OCI-LY3 (cell line): ENCODE measurements around the gene TRIO.

Source experiments
- H2AFZ ChIP-seq: fragments of 200-600, 300-600 bp; shearing (Covaris generic); 2 replicates; pipeline ENCODE4 v1.6.0; 2014; ENCODE audit warnings: antibody characterized with exemption, low read depth, low read length
- H3K27ac ChIP-seq: fragments of 200-600, 300-600 bp; sonication (generic); 2 replicates; pipeline ENCODE4 v1.5.1; 2014; ENCODE audit warnings: mild to moderate bottlenecking, low read length, moderate library complexity, mixed read lengths
- H3K27me3 ChIP-seq: fragments of 200-600, 300-600 bp; sonication (generic); 2 replicates; pipeline ENCODE4 v1.6.1; 2014; ENCODE audit warnings: low read depth, low read length, mixed read lengths
- H3K36me3 ChIP-seq: fragments of 200-600, 300-600 bp; sonication (generic); replicated peaks from 2 replicates; pipeline ENCODE3; 2014; ENCODE audit warnings: low read depth, low read length, mixed read lengths
- H3K4me1 ChIP-seq: fragments of 300-600, 200-600 bp; sonication (generic); 2 replicates; pipeline ENCODE4 v1.6.1; 2014; ENCODE audit warnings: low read length, mixed read lengths
- H3K4me2 ChIP-seq: fragments of 200-600, 300-600 bp; sonication (generic); 2 replicates; pipeline ENCODE4 v1.6.1; 2014; ENCODE audit warnings: low read length, mixed read lengths
- H3K4me3 ChIP-seq: fragments of 300-600, 200-600 bp; sonication (generic); 2 replicates; pipeline ENCODE4 v1.5.1; 2014; ENCODE audit warnings: antibody characterized with exemption, mild to moderate bottlenecking, low read length, moderate library complexity
- H3K79me2 ChIP-seq: fragments of 300-600, 200-600 bp; shearing (Covaris generic); 2 replicates; pipeline ENCODE4 v1.6.1; 2014; ENCODE audit warnings: mild to moderate bottlenecking, low read length, mixed read lengths
- H3K9ac ChIP-seq: fragments of 300-600, 200-600 bp; shearing (Covaris generic); 2 replicates; pipeline ENCODE4 v1.6.0; 2014; ENCODE audit warnings: mild to moderate bottlenecking, low read length, moderate library complexity
- H3K9me3 ChIP-seq: fragments of 200-600, 300-600 bp; shearing (Covaris generic); 2 replicates; pipeline ENCODE4 v1.6.1; 2014; ENCODE audit warnings: low read length, mixed read lengths; ENCODE audit not compliant: insufficient read depth
- H4K20me1 ChIP-seq: fragments of 200-600, 300-600 bp; sonication (generic); 2 replicates; pipeline ENCODE4 v1.6.1; 2016; ENCODE audit warnings: low read length, mixed read lengths; ENCODE audit not compliant: insufficient read depth
- CTCF ChIP-seq: fragments of 200-600, 300-600 bp; sonication (generic); IDR thresholded peaks from 2 replicates; pipeline ENCODE4 v1.5.1; 2014; ENCODE audit warnings: antibody characterized with exemption, low read length, low read depth
- EZH2phosphoT487 ChIP-seq: fragments of 200-600 bp; shearing (Covaris generic); IDR thresholded peaks from 2 replicates; pipeline ENCODE4 v1.6.1; 2018; ENCODE audit warnings: antibody characterized with exemption, mixed run types, low read depth

The TRIO gene

GRCh38 chr5:14410068-14410393 lies 266.9 kb downstream of the TRIO start:
- TF ChIP-seq EZH2phosphoT487 (no peak), CTCF (no peak)
- H4K20me1 ChIP-seq: no peaks in the 10 kb centered on the region
- H3K4me1 ChIP-seq: peaks cover 6% of the 10 kb centered on the region
- no peaks in the 10 kb centered on the region for H3K79me2 ChIP-seq
- no peak overlapping the region for H3K4me3 ChIP-seq
- H3K9me3 ChIP-seq: no peaks in the 10 kb centered on the region
- H3K4me2 ChIP-seq: no peak overlapping the region
- no peak overlapping the region for H2AFZ ChIP-seq
- H3K36me3 ChIP-seq: no peaks in the 10 kb centered on the region
- no peak overlapping the region for H3K27ac ChIP-seq
- peaks cover 15% of the 10 kb centered on the region; the same call in 1 of the 2 replicates for H3K27me3 ChIP-seq
- H3K9ac ChIP-seq: no peak overlapping the region

- H3K4me3 ChIP-seq: no peak overlapping the region
- no peaks in the 10 kb centered on the region for H3K79me2 ChIP-seq
- H3K9me3 ChIP-seq: no peaks in the 10 kb centered on the region
- H3K4me2 ChIP-seq: no peak overlapping the region
- peaks cover 20% of the 10 kb centered on the region for H3K27me3 ChIP-seq
- H3K9ac ChIP-seq: no peak overlapping the region
- no peaks in the 10 kb centered on the region for H3K36me3 ChIP-seq
- H4K20me1 ChIP-seq: no peaks in the 10 kb centered on the region
- H2AFZ ChIP-seq: no peak overlapping the region
- peaks cover 12% of the 10 kb centered on the region for H3K4me1 ChIP-seq
- no peak overlapping the region for H3K27ac ChIP-seq
- no peak for TF ChIP-seq EZH2phosphoT487
- no peak for TF ChIP-seq CTCF
Measured at GRCh38 chr5:14410394-14411201, 267.5 kb downstream of the TRIO start.

GRCh38 chr5:14411216-14411615 lies 268.1 kb downstream of the TRIO start:
- Histone ChIP-seq H3K4me2 (no peak overlapping the region), H3K4me3 (no peak overlapping the region), H3K27me3 (peaks cover 22% of the 10 kb centered on the region), H3K4me1 (peaks cover 18% of the 10 kb centered on the region), H3K79me2 (no peaks in the 10 kb centered on the region), H3K27ac (no peak overlapping the region), H3K9ac (no peak overlapping the region), H4K20me1 (no peaks in the 10 kb centered on the region), H2AFZ (no peak overlapping the region), H3K9me3 (no peaks in the 10 kb centered on the region), H3K36me3 (no peaks in the 10 kb centered on the region)
- TF ChIP-seq CTCF (no peak), EZH2phosphoT487 (no peak)

- Histone ChIP-seq H3K4me1 (peaks cover 22% of the 10 kb centered on the region), H3K27me3 (peaks cover 19% of the 10 kb centered on the region), H3K9me3 (no peaks in the 10 kb centered on the region), H3K36me3 (no peaks in the 10 kb centered on the region), H2AFZ (no peak overlapping the region), H3K79me2 (no peaks in the 10 kb centered on the region), H3K9ac (no peak overlapping the region), H3K27ac (no peak overlapping the region), H3K4me3 (no peak overlapping the region), H4K20me1 (no peaks in the 10 kb centered on the region), H3K4me2 (no peak overlapping the region)
- no peak for TF ChIP-seq CTCF
- no peak for TF ChIP-seq EZH2phosphoT487
Measured at GRCh38 chr5:14413331-14413750, 270.2 kb downstream of the TRIO start.
